Putamen (tissue), 1 donor: ENCODE data around the gene FBXW8.
A peak's percentile ranks its signal among the peaks of the same experiment; 100 is the strongest.
"Not testable (repeated sequence)": the region's sequence is repeated elsewhere in the genome, so short reads cannot be mapped to it uniquely, and the experiment has no call there.

Experiments used
- DNase-seq: peaks from one replicate; pipeline ENCODE4 v3.0.0-alpha.2; 2016; ENCODE audit warnings: low spot score

The FBXW8 gene

GRCh38 chr12:117038919-117039318, 128.2 kb downstream of the FBXW8 start:
- no peak for DNase-seq

GRCh38 chr12:117039891-117040309, 129.2 kb downstream of the FBXW8 start:
- DNase-seq: no peak

DNA sequence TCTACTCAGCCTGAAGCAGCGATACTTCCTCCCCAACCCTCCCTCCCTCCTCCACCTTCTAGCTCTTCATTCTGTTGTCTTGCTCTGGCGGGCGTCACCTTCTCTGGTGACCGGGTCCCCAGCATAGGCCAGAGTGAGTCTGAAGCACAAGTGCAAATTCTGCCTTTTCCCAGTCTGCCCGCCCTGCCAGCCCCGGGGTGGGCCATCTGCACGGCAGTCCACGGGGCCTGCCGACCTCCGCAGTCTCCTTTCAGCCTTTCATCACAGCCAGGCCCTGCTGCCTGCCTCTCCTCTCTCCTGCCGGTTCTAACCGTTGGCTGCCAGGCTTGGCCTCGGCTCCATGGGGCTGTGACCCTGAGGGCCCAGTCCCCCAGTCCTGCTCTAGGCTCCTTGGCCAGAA, 129.7 kb downstream of the FBXW8 start:
- DNase-seq: no peak

DNA sequence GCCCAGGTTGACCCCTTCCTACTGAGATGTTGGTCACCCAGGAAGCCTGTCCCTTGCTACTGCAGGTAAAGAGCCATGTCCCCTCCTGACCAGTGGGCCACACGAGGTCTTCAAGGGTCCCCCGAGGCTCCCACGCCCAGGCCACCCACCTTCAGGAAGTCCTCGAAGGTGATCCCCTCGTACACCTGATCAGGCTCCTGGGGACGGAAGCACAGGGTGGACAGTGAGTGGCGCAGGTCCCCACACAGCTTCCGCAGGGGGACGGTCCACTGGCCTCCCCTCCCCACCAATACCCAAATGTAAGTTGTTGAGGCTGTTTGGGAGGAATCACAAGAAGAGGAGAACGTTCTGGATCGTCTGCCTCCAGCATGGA, 131.0 kb downstream of the FBXW8 start:
- no peak for DNase-seq

DNA sequence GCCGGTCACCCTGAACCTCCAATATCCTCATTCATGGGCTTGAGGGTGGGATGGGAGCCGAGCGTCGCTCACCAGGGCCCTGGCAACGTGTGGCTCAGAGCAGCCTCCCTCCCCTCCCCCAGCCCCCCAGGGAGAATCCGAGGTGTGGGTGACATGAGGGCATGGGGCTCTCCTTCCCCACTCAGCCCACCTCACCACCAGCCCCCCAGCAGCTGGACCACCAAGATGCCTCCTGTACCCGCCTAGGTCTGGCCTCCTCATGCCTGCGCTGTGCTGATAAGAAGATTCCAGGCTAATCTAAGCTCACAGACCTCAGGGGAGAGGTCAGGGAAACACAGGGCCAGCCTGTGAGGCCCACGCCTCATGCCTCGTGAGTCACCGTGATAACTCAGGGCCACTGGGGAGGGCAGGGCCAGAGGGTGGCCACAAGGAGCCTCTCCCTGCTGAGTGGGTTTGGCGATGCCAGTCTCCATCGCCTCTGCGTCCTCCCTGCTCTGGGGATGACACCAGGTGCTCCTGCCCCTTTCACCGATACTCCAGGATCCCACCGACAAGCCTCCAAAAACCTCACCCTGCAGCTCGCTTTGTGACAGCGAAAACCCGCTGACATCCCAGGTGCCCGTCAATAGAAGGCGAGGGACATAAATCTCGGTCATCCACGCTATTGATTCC, 131.6 kb downstream of the FBXW8 start:
- DNase-seq: no peak

DNA sequence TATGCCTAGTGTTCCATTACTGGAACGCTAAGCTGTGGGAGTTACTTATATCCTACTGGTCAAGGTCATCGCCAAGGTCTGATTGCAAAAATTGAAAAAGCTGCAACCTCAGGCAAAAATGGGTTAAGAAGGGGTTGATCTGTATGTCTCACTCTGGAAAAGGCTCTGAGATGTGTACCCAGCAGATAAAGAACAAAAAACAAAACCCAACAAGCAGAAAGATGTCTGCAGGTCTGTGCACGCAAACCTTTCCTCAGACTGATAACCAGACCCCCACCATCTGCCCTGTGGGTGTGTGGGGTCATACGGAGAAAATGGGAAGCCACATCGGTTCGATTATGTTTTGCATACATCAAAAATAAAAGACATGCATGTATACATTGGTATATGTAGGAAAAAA, 132.1 kb downstream of the FBXW8 start:
- no peak for DNase-seq

- DNase-seq: no peak
Measured at GRCh38 chr12:117044311-117044710, 133.6 kb downstream of the FBXW8 start.

- no peak for DNase-seq
Measured at GRCh38 chr12:117044790-117045159, 134.0 kb downstream of the FBXW8 start.

DNA sequence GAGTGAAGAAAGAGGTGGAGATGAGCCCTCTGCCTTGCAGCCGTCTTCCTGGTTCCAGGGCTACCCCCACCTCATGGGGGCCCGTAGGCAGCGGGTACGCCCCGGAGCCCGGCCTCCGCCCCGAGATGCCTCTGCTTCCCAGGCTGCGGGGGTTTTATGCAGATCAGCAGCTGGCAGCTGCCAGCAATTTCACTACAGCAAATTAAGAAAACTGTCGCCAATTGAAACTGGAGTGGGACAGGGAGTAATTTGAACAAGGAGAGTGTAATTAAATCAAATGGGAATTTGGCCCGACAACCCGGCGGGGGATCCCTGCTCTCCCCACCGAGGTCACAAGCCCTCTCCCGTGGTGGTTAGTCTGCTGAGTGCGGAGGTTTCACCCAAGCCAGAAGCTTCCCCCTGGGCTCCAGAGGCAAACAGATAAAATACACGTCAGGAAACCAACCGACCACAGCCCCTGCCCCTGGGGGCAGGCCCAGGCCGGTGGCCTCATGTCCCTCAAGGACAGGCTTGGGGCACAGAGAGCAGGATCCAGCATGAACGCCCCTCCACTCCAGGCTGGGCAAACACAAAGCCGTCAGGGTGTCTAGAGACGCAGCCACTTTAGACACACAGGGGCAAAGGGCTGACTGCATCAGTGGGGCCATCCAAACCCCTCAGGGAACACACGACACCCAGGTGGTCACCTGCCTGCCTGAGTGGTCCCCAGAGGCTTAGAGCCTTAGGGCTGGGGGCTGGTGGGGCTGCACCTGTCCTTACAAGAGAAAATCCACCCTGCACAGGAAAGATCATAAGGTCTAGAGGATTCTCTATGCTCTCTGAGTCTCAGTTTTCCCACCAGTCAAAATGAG, 134.6 kb downstream of the FBXW8 start:
- DNase-seq: peak; percentile 60

GRCh38 chr12:117046011-117046369, 135.2 kb downstream of the FBXW8 start:
- no peak for DNase-seq

GRCh38 chr12:117046425-117046824, 135.7 kb downstream of the FBXW8 start:
- DNase-seq: no peak

DNA sequence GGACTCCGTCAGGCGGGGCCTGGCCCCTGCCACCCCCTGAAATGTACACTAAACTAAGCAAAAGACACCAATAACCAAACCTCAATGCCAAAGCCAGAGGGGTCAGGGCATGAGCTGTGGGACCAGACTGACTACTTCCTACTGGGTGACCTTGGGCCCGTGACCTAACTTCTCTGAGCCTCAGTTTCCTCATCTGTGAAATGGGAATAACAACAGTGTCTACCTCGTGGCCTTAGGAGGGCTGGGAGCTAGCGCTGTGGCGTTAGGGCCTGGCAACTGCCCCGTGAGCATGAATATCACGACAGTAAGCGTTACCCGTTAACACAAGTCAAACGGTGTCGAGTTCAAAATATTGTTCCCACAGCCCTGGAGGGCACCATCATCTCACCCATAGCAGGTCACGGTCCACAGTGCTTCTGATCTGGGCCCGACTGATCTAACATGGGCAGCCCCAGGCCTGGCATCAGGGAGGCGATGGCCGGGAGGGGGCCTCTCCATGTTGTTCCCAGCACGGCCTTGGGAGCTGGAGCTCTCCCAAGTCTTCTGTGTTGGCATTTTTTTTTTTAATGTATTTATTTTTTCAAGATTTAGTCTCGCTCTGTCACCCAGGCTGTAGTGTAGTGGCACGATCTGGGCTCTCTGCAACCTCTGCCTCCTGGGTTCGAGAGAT, 136.2 kb downstream of the FBXW8 start:
- no peak for DNase-seq

- no peak for DNase-seq
Measured at GRCh38 chr12:117047810-117048584, 137.2 kb downstream of the FBXW8 start.

- DNase-seq: no peak
Measured at GRCh38 chr12:117048585-117048904, 137.8 kb downstream of the FBXW8 start.

GRCh38 chr12:117049295-117049694, 138.5 kb downstream of the FBXW8 start:
- DNase-seq: no peak

DNA sequence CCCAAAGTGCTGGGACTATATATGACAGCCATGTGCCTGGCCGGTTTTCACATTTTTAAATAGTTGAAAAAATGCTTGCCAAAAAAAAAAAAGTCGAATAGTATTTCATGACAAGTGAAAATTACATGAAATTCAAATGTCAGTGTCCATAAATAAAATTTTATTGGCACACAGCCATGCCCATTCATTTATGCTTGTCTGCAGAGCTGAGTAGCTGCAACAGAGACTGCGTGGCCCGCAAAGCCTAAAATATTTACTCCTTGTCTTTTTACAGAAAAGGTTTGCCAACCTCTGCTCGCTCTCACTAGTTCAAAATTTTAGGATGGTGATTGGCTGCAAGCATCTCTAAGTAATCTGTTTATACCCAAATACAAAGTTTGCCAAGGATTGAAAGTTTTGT, 139.3 kb downstream of the FBXW8 start:
- DNase-seq: no peak

GRCh38 chr12:117051380-117051779, 140.6 kb downstream of the FBXW8 start:
- DNase-seq: no peak

- no peak for DNase-seq
Measured at GRCh38 chr12:117052386-117053049, 141.8 kb downstream of the FBXW8 start.

- DNase-seq: no peak
Measured at GRCh38 chr12:117053050-117053400, 142.3 kb downstream of the FBXW8 start.

DNA sequence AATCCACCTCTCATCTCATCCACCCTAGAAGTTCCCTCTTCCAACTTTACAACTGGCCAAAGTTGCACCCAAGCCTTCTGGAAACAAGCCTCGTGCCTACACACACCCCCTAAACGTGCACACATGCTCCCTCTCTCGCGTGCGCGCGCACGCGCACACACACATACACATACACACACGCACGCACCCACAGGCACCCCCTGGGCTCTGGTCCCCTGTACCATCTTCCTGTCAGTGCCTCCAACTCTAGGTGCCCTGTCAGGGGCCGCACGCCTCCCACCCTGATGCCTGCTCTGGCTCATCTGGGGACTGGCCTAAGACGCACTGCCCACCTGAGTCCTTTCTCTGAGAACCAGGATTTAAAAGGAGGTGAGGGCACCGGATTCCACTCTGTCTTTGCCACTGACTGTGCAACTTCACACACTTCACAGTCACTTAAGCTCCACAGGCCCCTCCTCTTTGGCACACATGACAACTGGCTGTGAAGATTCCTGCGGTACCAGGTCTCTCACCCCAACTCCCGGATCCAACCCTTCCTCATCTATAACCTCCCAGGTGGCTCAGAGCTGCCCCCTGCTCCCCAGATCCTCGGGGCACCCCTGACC, 142.9 kb downstream of the FBXW8 start:
- no peak for DNase-seq

- no peak for DNase-seq
Measured at GRCh38 chr12:117054279-117054678, 143.5 kb downstream of the FBXW8 start.

DNA sequence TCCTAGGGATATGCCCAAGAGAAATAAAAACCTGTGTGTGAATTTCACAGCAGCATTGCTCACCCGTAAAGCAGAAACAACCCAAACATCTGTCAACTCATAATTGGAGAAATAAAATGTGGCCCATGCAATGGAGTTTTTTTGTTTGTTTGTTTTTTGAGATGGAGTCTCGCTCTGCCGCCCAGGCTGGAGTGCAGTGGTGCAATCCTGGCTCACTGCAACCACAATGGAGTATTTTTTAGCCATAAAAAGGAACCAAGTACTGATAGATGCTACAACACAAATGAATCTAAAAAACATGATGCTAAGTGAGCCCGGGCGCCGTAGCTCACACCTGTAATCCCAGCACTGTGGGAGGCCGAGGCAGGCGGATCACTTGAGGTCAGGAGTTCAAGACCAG, 146.9 kb downstream of the FBXW8 start:
- not testable (repeated sequence) for DNase-seq
